Gastroesophageal sphincter (tissue), 3 donors: Measurements from ENCODE around the gene UNK.

Experiments used
- EP300 ChIP-seq: sonication (generic); formaldehyde crosslinking; IDR thresholded peaks from one replicate; pipeline ENCODE4 v1.6.1; 2017; ENCODE audit warnings: antibody characterized with exemption, mild to moderate bottlenecking
- POLR2A ChIP-seq, 2 donors: fragments of 450-650 bp; IDR thresholded peaks; one replicate each; pipeline ENCODE4 v1.6.1; 2017; ENCODE audit warnings: antibody characterized with exemption in 2 of 2, mild to moderate bottlenecking in 2 of 2, moderate library complexity in 1 of 2
- POLR2AphosphoS5 ChIP-seq: sonication (generic); formaldehyde crosslinking; IDR thresholded peaks from one replicate; pipeline ENCODE4 v1.6.1; 2017; ENCODE audit warnings: antibody characterized with exemption
- TF ChIP-seq, protein P1 (sequence below), 4 experiments: fragments of 200-600 bp in 2 of 4; fragments of 450-650 bp in 2 of 4; sonication (generic) in 1 of 4; IDR thresholded peaks; one replicate each; pipeline ENCODE4 v1.5.1; 2017 to 2019; ENCODE audit warnings: antibody characterized with exemption in 4 of 4, mild to moderate bottlenecking in 2 of 4, moderate library complexity in 2 of 4

DNA sequence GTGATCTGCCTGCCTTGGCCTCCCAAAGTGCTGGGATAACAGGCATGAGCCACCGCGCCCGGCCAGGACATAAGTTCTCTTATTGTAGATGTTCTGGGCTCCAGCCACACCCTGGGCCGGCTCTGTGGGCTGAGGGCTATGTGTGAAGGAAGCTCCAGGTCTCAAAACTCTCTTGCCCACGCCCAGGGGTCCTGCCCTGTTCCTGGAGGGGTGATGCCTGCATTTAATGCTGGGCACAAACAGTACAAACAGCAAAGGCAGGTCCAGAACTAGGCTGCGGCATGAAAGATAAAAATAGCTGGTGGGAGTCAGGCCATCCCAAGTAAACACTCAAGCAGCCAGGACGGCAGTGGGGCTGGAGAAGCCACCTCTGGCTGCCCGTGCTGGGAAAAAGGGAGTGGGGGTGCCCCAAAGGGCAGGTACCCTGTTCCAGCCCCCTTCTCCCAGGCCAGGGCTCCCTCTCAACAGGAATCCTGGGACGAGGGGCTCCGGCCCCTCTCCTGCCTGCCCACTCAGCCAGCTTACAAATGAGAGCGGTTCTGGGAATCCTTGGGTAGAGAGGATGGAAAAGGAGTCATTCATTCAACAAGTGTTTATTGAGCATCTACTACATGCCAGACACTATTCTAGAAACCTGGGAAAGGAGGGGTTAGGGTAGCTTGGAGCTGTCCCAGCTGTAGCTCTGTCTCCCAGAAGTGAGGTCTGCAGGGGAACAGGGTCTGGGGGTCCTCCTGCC, 89.1 kb downstream of the UNK start:
- TF ChIP-seq POLR2AphosphoS5 (no peak), POLR2A (IDR thresholded peaks at IDR 0.05) (peak in 1 of 2 donors; percentile 4), EP300 (no peak)
- TF ChIP-seq, protein P1, sequence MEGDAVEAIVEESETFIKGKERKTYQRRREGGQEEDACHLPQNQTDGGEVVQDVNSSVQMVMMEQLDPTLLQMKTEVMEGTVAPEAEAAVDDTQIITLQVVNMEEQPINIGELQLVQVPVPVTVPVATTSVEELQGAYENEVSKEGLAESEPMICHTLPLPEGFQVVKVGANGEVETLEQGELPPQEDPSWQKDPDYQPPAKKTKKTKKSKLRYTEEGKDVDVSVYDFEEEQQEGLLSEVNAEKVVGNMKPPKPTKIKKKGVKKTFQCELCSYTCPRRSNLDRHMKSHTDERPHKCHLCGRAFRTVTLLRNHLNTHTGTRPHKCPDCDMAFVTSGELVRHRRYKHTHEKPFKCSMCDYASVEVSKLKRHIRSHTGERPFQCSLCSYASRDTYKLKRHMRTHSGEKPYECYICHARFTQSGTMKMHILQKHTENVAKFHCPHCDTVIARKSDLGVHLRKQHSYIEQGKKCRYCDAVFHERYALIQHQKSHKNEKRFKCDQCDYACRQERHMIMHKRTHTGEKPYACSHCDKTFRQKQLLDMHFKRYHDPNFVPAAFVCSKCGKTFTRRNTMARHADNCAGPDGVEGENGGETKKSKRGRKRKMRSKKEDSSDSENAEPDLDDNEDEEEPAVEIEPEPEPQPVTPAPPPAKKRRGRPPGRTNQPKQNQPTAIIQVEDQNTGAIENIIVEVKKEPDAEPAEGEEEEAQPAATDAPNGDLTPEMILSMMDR (IDR thresholded peaks at IDR 0.05) = no peak
